AG09309 (cell line): ENCODE measurements around the gene CD244.
"Not testable (repeated sequence)": the region's sequence is repeated elsewhere in the genome, so short reads cannot be mapped to it uniquely, and the experiment has no call there.

ENCODE experiments used
- DNase-seq: peaks from one replicate; pipeline ENCODE4 v3.0.0-alpha.2; 2010; ENCODE audit warnings: low read depth
- H3K4me3 ChIP-seq: 2 replicates; pipeline ENCODE4 v1.5.1; 2011; ENCODE audit warnings: mild to moderate bottlenecking, low read depth, low read length, moderate library complexity; ENCODE audit not compliant: control insufficient read depth
- TF ChIP-seq, protein P1 (sequence below): IDR thresholded peaks from 2 replicates; pipeline ENCODE4 v1.5.1; 2011; ENCODE audit warnings: mild to moderate bottlenecking, low read depth, low read length, inconsistent platforms; ENCODE audit not compliant: insufficient read depth, control insufficient read depth; ENCODE audit errors: missing control alignments

The CD244 gene

DNA sequence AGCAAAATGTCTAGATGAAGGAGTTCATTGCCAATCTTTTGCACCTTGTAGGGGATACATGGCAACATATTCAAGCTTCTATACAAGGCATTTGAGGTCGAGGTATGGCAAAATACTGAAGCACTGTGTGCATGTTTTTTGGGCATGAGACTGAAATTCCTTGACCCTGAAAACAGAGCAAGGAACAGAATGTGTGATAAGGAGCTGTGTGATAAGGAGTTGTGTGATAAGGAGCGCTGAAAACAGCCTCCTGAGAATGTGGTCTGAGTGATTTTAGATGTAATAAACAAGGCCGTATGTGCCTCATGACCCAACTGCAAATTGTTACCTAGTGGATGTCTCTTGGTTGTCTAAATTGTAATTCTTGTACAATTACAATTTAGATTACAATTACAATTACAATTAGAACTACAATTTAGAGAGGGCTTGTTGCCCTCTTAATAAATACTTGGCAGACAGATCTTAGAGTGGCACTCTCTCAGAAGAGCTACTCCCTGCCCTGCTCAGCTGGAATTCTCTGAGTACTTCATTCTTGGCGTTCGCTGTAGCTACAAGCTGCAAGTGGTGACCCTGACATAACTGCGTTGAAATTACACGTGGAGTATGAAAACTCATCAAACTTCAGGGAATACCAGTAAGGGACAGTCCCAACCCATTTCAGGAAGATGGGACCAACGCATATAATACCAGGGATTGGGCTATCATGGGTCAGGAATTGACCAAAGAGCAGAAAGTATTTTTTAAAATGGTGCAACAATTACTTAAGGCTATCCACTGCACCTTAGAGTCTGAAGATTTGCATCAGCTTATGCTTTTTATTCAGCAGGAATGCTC lies 42.3 kb upstream of the CD244 start:
- TF ChIP-seq, protein P1, sequence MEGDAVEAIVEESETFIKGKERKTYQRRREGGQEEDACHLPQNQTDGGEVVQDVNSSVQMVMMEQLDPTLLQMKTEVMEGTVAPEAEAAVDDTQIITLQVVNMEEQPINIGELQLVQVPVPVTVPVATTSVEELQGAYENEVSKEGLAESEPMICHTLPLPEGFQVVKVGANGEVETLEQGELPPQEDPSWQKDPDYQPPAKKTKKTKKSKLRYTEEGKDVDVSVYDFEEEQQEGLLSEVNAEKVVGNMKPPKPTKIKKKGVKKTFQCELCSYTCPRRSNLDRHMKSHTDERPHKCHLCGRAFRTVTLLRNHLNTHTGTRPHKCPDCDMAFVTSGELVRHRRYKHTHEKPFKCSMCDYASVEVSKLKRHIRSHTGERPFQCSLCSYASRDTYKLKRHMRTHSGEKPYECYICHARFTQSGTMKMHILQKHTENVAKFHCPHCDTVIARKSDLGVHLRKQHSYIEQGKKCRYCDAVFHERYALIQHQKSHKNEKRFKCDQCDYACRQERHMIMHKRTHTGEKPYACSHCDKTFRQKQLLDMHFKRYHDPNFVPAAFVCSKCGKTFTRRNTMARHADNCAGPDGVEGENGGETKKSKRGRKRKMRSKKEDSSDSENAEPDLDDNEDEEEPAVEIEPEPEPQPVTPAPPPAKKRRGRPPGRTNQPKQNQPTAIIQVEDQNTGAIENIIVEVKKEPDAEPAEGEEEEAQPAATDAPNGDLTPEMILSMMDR = no peak
- DNase-seq = no peak
- no peak overlapping the region for H3K4me3 ChIP-seq

DNA sequence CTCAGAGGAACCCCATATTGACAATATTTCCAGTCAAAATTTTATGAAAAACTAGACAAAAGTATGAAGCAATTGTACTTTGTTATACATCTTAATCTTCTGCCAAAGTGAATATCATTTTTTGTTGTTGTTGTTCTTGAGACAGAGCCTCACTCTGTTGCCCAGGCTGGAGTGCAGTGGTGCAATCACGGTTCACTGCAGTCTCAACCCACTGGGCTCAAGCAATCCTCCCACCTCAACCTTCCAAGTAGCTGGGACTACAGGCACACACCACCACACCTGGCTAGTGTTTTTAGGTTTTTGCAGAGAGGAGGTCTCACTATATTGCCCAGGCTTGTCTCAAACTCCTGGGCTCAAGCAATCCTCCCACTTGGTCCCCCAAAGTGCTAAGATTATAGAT lies 39.6 kb upstream of the CD244 start:
- DNase-seq, H3K4me3 ChIP-seq: not testable (repeated sequence)

DNA sequence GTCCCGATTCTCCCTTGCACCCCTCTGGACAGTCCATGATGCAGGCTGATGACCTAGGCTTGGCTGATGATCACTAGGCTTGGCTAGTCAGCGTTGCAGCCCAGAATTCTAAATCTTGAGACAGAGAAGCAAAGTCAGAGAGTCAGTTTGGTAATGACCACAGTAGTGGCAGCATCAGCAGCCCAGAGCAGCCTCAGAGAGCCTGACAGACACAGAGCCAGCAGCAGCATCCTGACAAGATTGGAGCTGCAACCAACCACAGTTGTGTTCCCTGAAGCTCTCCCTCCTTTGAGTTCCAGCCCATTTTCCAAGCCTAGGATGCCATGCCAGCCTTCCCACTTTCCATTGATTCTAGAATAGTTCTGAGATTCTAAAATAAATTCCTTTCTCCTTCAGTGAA lies 39.1 kb upstream of the CD244 start:
- DNase-seq = no peak
- TF ChIP-seq, protein P1 = no peak

DNA sequence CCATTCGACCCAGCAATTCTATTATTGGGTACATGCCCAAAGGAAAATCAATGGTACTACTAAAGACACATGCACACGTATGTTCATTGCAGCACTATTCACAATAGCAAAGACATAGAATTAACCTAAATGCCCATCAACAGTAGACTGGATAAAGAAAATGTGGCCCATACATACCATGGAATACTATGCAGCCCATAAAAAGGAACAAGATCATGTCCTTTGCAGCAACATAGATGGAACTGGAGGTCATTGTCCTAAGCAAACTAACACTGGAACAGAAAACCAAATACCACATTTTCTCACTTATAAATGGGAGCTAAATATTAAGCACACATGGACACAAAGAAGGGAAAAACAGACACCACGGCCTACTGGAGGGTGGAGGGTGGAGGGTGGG lies 38.0 kb upstream of the CD244 start:
- not testable (repeated sequence) for H3K4me3 ChIP-seq, DNase-seq

More for the DNA sequence above, 39.1 kb upstream of the CD244 start:
- H3K4me3 ChIP-seq = no peak overlapping the region

DNA sequence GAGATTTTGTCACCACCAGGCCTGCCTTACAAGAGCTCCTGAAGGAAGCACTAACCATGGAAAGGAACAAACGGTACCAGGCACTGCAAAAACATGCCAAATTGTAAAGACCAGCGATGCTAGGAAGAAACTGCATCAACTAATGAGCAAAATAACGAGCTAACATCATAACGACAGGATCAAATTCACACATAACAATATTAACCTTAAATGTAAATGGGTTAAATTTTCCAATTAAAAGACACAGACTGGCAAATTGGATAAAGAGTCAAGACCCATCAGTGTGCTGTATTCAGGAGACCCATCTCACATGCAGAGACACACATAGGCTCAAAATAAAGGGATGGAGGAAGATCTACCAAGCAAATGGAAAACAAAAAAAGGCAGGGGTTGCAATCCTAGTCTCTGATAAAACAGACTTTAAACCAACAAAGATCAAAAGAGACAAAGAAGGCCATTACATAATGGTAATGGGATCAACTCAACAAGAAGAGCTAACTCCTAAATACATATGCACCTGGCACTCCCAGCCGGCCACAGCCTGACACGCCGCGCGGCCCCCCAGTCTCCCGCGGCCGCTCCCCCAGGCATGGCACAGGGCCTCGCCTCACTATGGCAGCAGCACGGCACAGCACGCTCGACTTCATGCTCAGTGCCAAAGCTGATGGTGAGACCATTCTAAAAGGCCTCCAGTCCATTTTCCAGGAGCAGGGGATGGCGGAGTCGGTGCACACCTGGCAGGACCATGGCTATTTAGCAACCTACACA lies 31.9 kb upstream of the CD244 start:
- H3K4me3 ChIP-seq = not testable (repeated sequence)

DNA sequence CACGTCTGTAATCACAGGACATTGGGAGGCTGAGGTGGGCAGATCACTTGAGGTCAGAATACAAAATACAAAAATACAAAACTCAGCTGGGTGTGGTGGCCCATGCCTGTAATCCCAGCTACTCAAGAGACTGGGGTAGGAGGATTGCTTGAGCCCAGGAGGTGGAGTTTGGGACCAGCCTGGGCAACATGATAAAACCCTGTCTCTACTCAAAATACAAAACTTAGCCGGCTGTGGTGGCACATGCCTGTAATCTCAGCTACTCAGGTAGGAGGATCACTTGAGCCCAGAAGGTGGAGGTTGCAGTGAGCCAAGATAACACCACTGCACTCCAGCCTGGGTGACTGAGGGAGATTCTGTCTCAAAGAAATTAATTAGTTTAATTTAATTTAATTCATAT lies 28.8 kb upstream of the CD244 start:
- TF ChIP-seq, protein P1 = no peak
- no peak overlapping the region for H3K4me3 ChIP-seq
- DNase-seq = no peak

More for the DNA sequence above, 31.9 kb upstream of the CD244 start:
- not testable (repeated sequence) for DNase-seq

DNA sequence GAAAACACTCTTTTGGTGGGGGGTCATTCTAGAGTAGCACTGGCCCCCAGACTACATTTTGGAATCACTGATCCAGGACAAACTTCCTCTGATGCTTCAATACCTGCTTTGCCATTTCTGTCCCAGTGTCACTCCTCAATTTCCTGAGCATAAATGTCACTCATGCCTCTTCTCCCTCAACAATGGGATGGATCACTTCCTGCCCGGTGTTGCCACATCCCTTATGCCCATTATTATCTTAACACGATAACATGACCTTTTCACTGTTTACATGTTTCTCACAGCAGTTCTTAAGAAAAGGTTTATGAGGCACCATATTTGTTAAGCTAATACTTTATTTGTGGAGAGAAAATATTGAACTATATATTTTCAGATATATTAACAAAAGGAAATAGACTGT lies 26.2 kb upstream of the CD244 start:
- TF ChIP-seq, protein P1 = no peak
- DNase-seq = no peak
- H3K4me3 ChIP-seq = no peak overlapping the region

DNA sequence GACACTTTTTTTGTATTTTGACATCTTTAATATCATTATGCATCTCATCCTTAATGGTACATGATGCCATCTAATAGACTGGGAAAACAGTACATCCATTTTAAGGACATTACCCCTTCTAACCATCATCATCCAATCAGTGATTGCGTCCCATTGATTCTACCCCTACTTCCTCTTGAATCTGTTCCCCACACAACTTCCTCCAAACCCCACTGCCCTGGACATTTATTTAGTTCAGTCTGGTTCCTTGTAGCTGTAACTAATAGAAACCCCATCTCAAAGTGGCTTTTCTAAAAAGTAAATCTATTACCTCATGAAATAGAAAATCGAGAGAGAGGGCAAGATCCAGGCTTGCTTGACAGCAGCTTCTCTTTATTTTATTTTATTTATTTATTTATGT lies 24.4 kb upstream of the CD244 start:
- DNase-seq = no peak
- H3K4me3 ChIP-seq = no peak overlapping the region
- TF ChIP-seq, protein P1 = no peak
